ENCODE data around the gene BRI3BP. TPM values are rescaled to one million over a fixed set of nuclear protein-coding genes. Genes with fewer than 3 reads are reported as not detected.

BRI3BP gene
- total RNA-seq, 6 experiments from 2014 or later: 6.5 to 9.3 (median 7.5) TPM

DNA sequence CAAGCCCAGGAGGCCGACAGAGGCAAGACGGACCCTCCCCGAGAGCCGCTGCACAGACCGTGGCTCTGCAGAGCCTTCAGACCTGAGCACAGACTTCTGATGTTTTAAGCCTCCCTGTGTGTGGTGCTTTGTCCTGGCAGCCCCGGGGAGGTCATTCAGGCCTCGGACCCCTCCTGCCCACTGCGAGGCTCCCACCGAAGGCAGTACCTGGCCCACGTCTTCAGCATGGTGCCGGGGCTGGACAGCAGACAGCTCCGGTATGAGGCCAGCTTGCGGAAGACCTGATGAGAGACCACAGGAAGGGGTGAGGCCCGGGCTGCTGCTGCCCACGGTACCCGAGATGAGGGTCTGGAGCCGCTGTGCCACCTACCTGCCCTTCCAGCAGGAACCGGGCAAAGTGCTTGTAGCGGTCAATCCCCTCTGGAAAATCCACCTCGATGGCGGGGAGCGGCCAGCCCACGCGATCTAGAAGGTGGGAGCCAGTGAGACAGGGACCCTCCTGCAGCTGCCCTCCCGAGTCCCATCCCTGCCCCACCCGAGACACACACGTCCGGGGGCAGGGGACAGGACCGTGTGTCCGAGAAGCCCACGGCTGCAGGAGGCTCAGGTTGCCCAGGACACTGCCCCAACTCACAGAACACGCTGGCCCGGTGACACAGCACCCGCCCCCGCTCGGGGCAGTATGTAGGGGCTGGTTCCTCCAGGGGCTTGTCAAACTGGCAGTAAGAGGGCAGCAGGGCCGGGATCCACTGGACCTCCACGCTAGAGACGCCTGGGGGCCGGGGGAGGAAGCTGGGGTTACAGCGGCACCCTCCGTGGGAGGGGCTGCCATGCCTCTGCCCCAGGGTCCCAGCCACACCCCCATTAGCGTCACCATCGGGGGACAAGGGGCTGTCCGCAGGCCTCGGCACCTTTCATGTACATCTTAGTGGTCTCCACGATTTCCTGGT lies 43.4 kb upstream of the BRI3BP start:
- Mint-ChIP-seq H3K27ac (no peak overlapping the region), H3K36me3 (ENCODE audit: low read depth) (peaks cover 22% of the 10 kb centered on the region; the same call in 1 of the 2 replicates), H3K4me3 (no peak overlapping the region), H3K4me1 (ENCODE audit: low read depth) (no peaks in the 10 kb centered on the region), H3K9me3 (no peaks in the 10 kb centered on the region), H3K27me3 (ENCODE audit: insufficient read depth) (no peaks in the 10 kb centered on the region; the same call in 1 of the 2 replicates)
- no peak for DNase-seq
- TF ChIP-seq, protein P1, sequence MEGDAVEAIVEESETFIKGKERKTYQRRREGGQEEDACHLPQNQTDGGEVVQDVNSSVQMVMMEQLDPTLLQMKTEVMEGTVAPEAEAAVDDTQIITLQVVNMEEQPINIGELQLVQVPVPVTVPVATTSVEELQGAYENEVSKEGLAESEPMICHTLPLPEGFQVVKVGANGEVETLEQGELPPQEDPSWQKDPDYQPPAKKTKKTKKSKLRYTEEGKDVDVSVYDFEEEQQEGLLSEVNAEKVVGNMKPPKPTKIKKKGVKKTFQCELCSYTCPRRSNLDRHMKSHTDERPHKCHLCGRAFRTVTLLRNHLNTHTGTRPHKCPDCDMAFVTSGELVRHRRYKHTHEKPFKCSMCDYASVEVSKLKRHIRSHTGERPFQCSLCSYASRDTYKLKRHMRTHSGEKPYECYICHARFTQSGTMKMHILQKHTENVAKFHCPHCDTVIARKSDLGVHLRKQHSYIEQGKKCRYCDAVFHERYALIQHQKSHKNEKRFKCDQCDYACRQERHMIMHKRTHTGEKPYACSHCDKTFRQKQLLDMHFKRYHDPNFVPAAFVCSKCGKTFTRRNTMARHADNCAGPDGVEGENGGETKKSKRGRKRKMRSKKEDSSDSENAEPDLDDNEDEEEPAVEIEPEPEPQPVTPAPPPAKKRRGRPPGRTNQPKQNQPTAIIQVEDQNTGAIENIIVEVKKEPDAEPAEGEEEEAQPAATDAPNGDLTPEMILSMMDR (IDR thresholded peaks at IDR 0.05): no peak

GRCh38 chr12:124952295-124952694 lies 41.1 kb upstream of the BRI3BP start:
- H3K36me3 Mint-ChIP-seq (ENCODE audit: low read depth): peaks cover 17% of the 10 kb centered on the region; the same call in 1 of the 2 replicates
- H3K27me3 Mint-ChIP-seq (ENCODE audit: insufficient read depth): no peaks in the 10 kb centered on the region; the same call in 1 of the 2 replicates
- DNase-seq: no peak
- no peaks in the 10 kb centered on the region for H3K9me3 Mint-ChIP-seq
- TF ChIP-seq, protein P1 (IDR thresholded peaks at IDR 0.05): no peak
- H3K27ac Mint-ChIP-seq: no peak overlapping the region
- H3K4me3 Mint-ChIP-seq: no peak overlapping the region
- H3K4me1 Mint-ChIP-seq (ENCODE audit: low read depth): no peaks in the 10 kb centered on the region

GRCh38 chr12:124952801-124953200 lies 40.6 kb upstream of the BRI3BP start:
- Mint-ChIP-seq H3K27ac (no peak overlapping the region), H3K9me3 (no peaks in the 10 kb centered on the region), H3K4me3 (no peak overlapping the region), H3K4me1 (ENCODE audit: low read depth) (no peaks in the 10 kb centered on the region), H3K27me3 (ENCODE audit: insufficient read depth) (no peaks in the 10 kb centered on the region; the same call in 1 of the 2 replicates), H3K36me3 (ENCODE audit: low read depth) (peaks cover 19% of the 10 kb centered on the region)
- TF ChIP-seq, protein P1 (IDR thresholded peaks at IDR 0.05): no peak
- DNase-seq: no peak

- Mint-ChIP-seq H3K9me3 (no peaks in the 10 kb centered on the region), H3K36me3 (ENCODE audit: low read depth) (peaks cover 22% of the 10 kb centered on the region), H3K27me3 (ENCODE audit: insufficient read depth) (no peaks in the 10 kb centered on the region; the same call in 1 of the 2 replicates), H3K27ac (no peak overlapping the region), H3K4me1 (ENCODE audit: low read depth) (no peaks in the 10 kb centered on the region), H3K4me3 (no peak overlapping the region)
- TF ChIP-seq, protein P1 (IDR thresholded peaks at IDR 0.05): no peak
- DNase-seq: no peak
Measured at GRCh38 chr12:124953689-124954405, 39.6 kb upstream of the BRI3BP start.

DNA sequence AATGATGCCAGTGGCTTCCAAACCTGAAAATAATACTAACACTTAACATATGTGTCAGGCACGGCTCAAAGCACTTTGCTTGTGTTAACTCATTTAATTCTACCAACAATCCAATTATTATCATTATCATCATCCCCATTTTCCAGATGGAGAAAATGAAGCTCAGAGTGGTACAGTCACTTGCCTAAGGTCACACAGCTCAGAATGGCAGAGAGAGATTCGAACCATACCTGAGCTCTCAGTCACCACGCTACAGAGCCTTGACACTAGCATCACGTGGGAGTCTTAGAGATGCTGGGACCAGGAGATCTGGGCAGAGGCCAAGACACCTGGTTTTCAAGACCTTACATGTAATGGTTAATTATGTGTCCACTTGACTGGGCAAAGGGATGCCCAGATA lies 38.7 kb upstream of the BRI3BP start:
- Mint-ChIP-seq H3K27ac (no peak overlapping the region), H3K9me3 (no peaks in the 10 kb centered on the region), H3K36me3 (ENCODE audit: low read depth) (peaks cover 15% of the 10 kb centered on the region), H3K27me3 (ENCODE audit: insufficient read depth) (no peaks in the 10 kb centered on the region; the same call in 1 of the 2 replicates), H3K4me1 (ENCODE audit: low read depth) (no peaks in the 10 kb centered on the region), H3K4me3 (no peak overlapping the region)
- TF ChIP-seq, protein P1 (IDR thresholded peaks at IDR 0.05): no peak
- DNase-seq: no peak

Measured in HFFc6 (cell line).